Right forelimb (tissue), 1 donor: ENCODE data around the gene AHRR.
"Not testable (repeated sequence)": the region's sequence is repeated elsewhere in the genome, so short reads cannot be mapped to it uniquely, and the experiment has no call there.

Experiments
- DNase-seq: peaks from one replicate; pipeline ENCODE4 v3.0.0-alpha.2; 2018

The AHRR gene

GRCh38 chr5:368183-369084 lies 46.9 kb downstream of the AHRR start:
- no peak for DNase-seq

DNA sequence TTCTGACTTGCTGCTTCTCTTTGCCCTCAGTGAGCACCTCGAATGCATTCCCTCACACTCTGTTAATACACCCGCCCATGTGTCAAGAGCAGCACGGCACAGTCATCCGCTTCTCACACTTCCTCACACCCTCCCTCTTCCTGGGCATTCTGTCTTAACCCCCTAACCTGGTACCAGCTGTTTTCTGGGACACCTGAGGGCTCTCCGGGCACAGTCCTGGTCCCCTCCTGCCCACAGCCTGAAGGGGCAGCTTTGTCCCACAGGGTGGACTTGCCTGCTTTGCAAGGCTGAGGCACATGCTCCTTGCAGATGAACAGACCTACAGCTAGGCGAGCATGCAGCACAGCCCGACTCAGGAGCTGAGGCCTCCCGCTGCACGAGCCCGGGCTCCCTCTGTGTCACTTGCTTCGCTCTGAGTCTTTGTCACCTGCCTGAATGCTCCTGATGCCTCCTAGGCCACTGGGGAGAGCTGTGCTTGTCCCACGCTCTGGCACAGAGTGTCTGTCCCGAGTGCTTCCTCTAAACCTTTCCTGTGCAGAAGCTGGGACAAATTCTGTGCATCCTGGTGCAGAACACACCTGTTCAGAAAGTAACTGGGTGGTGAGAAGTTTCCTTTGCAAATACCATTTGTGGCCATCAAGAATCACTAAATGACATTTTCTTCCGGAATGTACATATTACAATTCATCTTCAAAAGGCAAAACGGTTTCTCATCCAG lies 47.8 kb downstream of the AHRR start:
- no peak for DNase-seq

GRCh38 chr5:369869-370236 lies 48.3 kb downstream of the AHRR start:
- not testable (repeated sequence) for DNase-seq

DNA sequence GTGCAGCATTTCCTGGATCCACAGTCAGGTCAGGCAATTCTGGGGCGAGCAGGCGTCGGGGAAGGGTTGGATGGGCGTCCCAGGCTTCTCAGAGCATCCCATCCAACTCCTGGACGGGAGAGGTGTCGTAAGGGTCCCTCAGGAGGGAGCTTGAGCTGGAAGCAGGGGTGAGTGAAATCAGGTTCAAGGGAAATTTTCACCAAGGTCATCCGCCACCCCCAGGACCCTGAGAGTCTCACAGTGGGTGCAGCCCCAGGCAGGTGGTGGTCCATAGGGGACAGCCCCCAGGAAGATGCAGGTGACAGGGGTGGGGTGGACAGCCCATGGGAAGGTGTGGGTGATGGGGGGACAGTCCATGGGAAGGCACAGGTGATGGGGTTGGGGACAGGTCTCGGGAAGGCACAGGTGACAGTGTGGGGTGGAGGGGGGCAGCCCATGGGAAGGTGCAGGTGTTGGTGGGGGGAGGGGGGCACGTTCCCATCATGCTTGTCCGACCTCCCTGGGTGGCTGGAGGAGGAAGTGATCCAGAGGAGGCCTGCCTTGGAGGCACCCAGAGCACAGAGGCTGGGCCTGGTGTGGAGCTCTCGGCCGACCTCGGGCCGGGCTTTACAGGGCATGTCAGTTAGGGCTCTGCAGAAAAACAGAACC lies 48.9 kb downstream of the AHRR start:
- no peak for DNase-seq

GRCh38 chr5:370959-371810 lies 49.7 kb downstream of the AHRR start:
- DNase-seq, result no peak

- no peak for DNase-seq
Observed at GRCh38 chr5:371811-372555, 50.5 kb downstream of the AHRR start.

DNA sequence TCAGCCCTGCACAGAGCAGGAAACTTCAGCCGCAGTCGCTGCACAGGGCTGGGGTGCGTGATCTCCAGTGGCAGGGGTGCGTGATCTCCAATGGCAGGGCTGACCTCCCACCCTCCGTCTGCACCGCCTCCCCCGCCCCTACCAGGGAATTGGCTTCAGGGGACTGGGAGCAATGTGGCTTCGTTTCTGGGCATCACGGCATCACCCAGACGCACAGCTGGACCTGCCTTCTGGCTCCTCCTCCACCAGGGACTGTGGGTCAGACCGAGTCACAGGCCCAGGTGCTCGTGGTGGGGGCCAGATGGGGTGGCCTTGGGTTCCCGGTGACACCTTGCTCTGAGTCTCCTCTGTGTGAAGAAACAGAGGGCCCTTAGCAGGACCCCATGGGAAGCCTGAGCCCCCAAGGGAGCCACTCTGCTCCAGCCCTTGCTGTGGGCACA lies 51.1 kb downstream of the AHRR start:
- peak; percentile 32 for DNase-seq

DNA sequence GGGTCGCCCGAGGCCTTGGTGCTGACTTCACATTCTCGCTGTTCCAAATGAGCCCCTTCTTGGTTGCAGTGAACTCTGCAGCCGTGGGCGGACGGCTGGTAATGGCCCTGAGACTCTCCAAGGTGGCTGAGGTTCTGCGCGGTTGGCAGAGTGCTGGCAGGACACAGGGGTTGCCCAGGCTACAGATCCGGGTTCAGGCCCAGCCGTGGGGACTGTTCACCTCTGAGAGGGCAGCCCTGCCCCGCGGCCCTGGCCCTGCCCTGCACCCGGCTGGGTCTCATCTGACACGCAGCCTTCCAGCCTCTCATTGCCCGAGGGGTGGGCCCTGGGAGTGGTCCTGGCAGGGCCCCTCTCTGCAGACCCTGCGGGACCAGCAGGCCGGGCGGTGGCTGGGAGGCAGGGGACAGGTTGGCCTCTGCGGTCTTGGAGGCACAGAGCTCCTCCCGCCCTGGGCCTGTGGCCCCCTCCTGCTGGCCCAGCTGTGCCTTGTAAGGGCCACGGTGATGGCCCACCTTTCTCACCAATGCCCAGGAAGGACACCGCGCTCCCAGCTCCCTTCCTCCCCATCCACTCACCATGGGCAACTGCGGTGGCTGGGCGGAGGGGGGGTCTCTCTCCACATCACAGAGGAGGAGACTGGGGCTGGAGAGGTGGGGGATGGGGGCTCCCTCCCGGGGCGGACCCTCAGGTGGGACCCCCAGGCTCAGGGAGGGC lies 51.6 kb downstream of the AHRR start:
- DNase-seq, result no peak

GRCh38 chr5:373710-374602 lies 52.4 kb downstream of the AHRR start:
- DNase-seq, result peak; percentile 64

- peak; percentile 37 for DNase-seq
Observed at GRCh38 chr5:374631-375335, 53.3 kb downstream of the AHRR start.

DNA sequence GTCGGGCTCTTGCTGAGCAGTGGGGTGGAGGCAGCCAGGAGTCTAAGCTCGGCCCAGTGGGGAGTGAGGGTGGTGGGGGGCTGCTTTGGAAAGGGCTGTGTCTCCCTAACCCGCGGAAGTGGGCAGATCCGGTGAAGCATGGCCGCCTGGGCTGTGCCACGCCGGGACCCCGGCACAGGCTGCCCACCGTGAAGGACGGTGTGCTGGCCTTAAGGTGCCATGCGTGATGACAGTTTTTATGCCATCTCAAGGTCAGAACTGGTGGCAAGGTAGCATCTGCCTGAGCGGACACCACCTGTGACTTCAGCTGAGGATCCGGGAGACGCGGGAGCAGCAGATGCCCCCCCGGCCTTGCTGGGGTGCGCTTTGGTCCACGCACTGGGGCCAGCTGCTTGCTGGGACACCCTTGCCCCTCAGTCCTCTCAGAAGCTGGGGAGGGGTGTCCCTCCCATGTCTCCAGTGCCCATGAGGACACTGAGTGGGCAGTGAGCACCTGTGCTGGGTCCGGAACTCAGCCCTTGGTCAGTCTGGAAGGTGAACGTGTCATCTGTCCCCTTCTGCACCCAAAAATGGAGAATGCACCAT lies 53.9 kb downstream of the AHRR start:
- DNase-seq, result no peak

DNA sequence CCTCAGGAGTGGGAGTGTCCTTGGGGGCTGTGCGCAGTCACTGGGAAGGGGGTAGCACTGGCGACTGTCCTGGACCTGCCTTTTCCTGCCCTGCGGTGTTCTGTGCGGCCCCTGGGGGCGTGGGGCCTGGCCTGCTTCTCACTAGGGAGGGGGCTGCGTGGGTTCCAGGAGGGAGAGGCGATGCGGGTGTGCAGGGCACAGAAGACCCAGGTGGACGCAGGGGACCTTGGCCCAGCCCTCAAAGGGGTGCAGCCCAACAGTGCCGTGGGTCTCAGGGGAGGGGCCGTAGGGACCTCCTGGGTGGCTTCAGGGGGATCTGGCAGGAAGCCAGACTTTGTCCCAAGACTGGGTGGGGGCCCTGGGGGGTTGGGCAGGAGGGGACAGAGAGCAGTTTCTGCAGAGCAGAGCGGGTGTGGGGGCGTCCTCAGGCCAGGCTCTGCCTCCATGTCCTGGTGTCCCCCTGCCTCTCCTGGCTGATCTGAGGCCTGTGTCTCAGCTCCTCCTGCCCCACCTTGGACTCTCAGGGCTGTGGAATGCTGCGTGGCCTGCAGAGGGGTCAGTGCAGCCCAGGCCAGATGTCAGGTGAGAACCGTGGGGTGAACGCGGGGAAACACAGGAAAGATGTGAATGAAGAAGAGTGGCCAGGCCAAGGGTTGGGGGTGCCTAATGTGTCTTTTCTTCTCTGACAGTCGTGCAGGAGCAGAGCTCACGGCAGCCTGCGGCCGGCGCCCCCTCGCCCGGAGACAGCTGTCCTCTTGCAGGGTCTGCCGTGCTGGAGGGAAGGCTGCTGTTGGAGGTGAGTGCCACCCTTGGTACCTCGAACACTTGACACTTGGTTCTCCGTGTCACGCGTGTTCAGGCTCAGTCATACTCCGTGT lies 54.6 kb downstream of the AHRR start:
- DNase-seq, result peak; percentile 32

- peak; percentile 30 for DNase-seq
Observed at GRCh38 chr5:376799-377325, 55.3 kb downstream of the AHRR start.

GRCh38 chr5:377326-377981 lies 55.9 kb downstream of the AHRR start:
- peak; percentile 30 for DNase-seq

GRCh38 chr5:378301-378891 lies 56.9 kb downstream of the AHRR start:
- peak; percentile 22 for DNase-seq

GRCh38 chr5:378976-379742 lies 57.6 kb downstream of the AHRR start:
- DNase-seq, result peak; percentile 2
